NCI-H1048 (cell line): Measurements from ENCODE around the gene TLR8.

Source experiments
- DNase-seq: peaks from one replicate; lab custom pipeline; 2025; lab: John Stamatoyannopoulos, UW

The TLR8 gene

GRCh38 chrX:12966151-12966550 lies 59.7 kb downstream of the TLR8 start:
- DNase-seq: no peak

GRCh38 chrX:12967711-12968465 lies 61.5 kb downstream of the TLR8 start:
- no peak for DNase-seq

- DNase-seq: no peak
Observed at GRCh38 chrX:12970691-12971202, 64.3 kb downstream of the TLR8 start.

- DNase-seq: no peak
Observed at GRCh38 chrX:12971282-12972003, 65.0 kb downstream of the TLR8 start.

- no peak for DNase-seq
Observed at GRCh38 chrX:12972243-12972642, 65.8 kb downstream of the TLR8 start.
